Esophagus mucosa (tissue), 1 donor: ENCODE measurements around the gene NPFFR1. TPM values are rescaled to one million over a fixed set of nuclear protein-coding genes. Genes with fewer than 3 reads are reported as not detected.
A peak's percentile ranks its signal among the peaks of the same experiment; 100 is the strongest.

ENCODE experiments used
- ATAC-seq: fragments of 200-7000 bp; cut with Tn5 transposase; one replicate; pipeline ENCODE4 v1.9.1; 2020
- total RNA-seq: library from RNA; stranded (reverse); gene quantifications from one replicate; pipeline ENCODE4 v1.2.4, GENCODE V29; 2023
- donor health status: DM: yes; HTN: yes; CAD: no.

The NPFFR1 gene
- total RNA-seq = 0.04 TPM

GRCh38 chr10:70283445-70284399 lies at the start of gene NPFFR1:
Gene NPFFR1, minus strand, starts transcription at chr10:70284004. Its CDS starts 328 bp downstream, at chr10:70283676.
- ATAC-seq = peak; percentile 15

- no peak for ATAC-seq
These were observed 49.5 kb upstream of the NPFFR1 start for GRCh38 chr10:70333268-70333667.

GRCh38 chr10:70331486-70332268 lies 47.9 kb upstream of the NPFFR1 start:
- peak; percentile 89 for ATAC-seq

- no peak for ATAC-seq
These were observed 47.3 kb upstream of the NPFFR1 start for GRCh38 chr10:70331160-70331485.

- no peak for ATAC-seq
These were observed 46.9 kb upstream of the NPFFR1 start for GRCh38 chr10:70330671-70331070.

- ATAC-seq = no peak
These were observed 45.2 kb upstream of the NPFFR1 start for GRCh38 chr10:70328967-70329366.

- ATAC-seq = no peak
These were observed 44.2 kb upstream of the NPFFR1 start for GRCh38 chr10:70328018-70328417.

- peak; percentile 87 for ATAC-seq
These were observed 41.4 kb upstream of the NPFFR1 start for GRCh38 chr10:70324951-70325781.

- ATAC-seq = peak; percentile 1
These were observed 40.6 kb upstream of the NPFFR1 start for GRCh38 chr10:70324339-70324861.

- ATAC-seq = no peak
These were observed 40.0 kb upstream of the NPFFR1 start for GRCh38 chr10:70323697-70324338.

GRCh38 chr10:70323138-70323696 lies 39.4 kb upstream of the NPFFR1 start:
- ATAC-seq = no peak

- ATAC-seq = no peak
These were observed 38.4 kb upstream of the NPFFR1 start for GRCh38 chr10:70321897-70322890.

GRCh38 chr10:70321233-70321632 lies 37.4 kb upstream of the NPFFR1 start:
- ATAC-seq = no peak

- ATAC-seq = no peak
These were observed 36.9 kb upstream of the NPFFR1 start for GRCh38 chr10:70320751-70321150.

GRCh38 chr10:70319824-70320223 lies 36.0 kb upstream of the NPFFR1 start:
- no peak for ATAC-seq

- no peak for ATAC-seq
These were observed 35.4 kb upstream of the NPFFR1 start for GRCh38 chr10:70319183-70319582.

- no peak for ATAC-seq
These were observed 34.1 kb upstream of the NPFFR1 start for GRCh38 chr10:70317943-70318318.

- no peak for ATAC-seq
These were observed 33.6 kb upstream of the NPFFR1 start for GRCh38 chr10:70317272-70317942.

GRCh38 chr10:70315815-70316214 lies 32.0 kb upstream of the NPFFR1 start:
- no peak for ATAC-seq

GRCh38 chr10:70315276-70315675 lies 31.5 kb upstream of the NPFFR1 start:
- ATAC-seq = no peak
